ENCODE measurements around the gene GNB1. TPM values are rescaled to one million over a fixed set of nuclear protein-coding genes. Genes with fewer than 3 reads are reported as not detected.

The GNB1 gene
- 100 to 1,000 TPM; 347 to 360 TPM for total RNA-seq
- 100 to 1,000 TPM; 241 to 301 (median 264) TPM for polyA plus RNA-seq (ENCODE audit: insufficient read length in 6 of 6)
- long read RNA-seq, donor 1, transcript GNB1-201 (12 exons, 3,132 nt), result major isoform, 40 of 93 reads
- long read RNA-seq, donor 1, transcript GNB1-209 (11 exons, 3,145 nt), result minor isoform, 8 of 93 reads
- long read RNA-seq, donor 1, partial matches to known transcripts, result 43 of 93 reads
- long read RNA-seq, donor 1, other reads (novel, unspliced or antisense), result 0 of 93 reads
- long read RNA-seq, donor 2, transcript GNB1-201 (12 exons, 3,132 nt), result major isoform, 53 of 88 reads
- long read RNA-seq, donor 2, transcript GNB1-209 (11 exons, 3,145 nt), result minor isoform, 11 of 88 reads
- long read RNA-seq, donor 2, partial matches to known transcripts, result 22 of 88 reads
- long read RNA-seq, donor 2, other reads (novel, unspliced or antisense), result 0 of 88 reads
- long read RNA-seq, donor 3, transcript GNB1-201 (12 exons, 3,132 nt), result major isoform, 36 of 82 reads
- long read RNA-seq, donor 3, transcript GNB1-209 (11 exons, 3,145 nt), result minor isoform, 7 of 82 reads
- long read RNA-seq, donor 3, partial matches to known transcripts, result 38 of 82 reads
- long read RNA-seq, donor 3, other reads (novel, unspliced or antisense), result 0 of 82 reads
- long read RNA-seq, donor 4, partial matches to known transcripts, result 10 of 14 reads
- long read RNA-seq, donor 4, other reads (novel, unspliced or antisense), result 1 of 14 reads
- long read RNA-seq, donor 5, transcript GNB1-207 (3 exons, 708 nt), result minor isoform, 5 of 73 reads
- long read RNA-seq, donor 5, transcript GNB1-201 (12 exons, 3,132 nt), result major isoform, 24 of 73 reads
- long read RNA-seq, donor 5, partial matches to known transcripts, result 41 of 73 reads
- long read RNA-seq, donor 5, other reads (novel, unspliced or antisense), result 0 of 73 reads
- long read RNA-seq, donor 6, transcript GNB1-209 (11 exons, 3,145 nt), result minor isoform, 9 of 133 reads
- long read RNA-seq, donor 6, transcript GNB1-201 (12 exons, 3,132 nt), result major isoform, 27 of 133 reads
- long read RNA-seq, donor 6, partial matches to known transcripts, result 95 of 133 reads
- long read RNA-seq, donor 6, other reads (novel, unspliced or antisense), result 0 of 133 reads
- long read RNA-seq, donor 7, transcript GNB1-201 (12 exons, 3,132 nt), result major isoform, 18 of 66 reads
- long read RNA-seq, donor 7, partial matches to known transcripts, result 41 of 66 reads
- long read RNA-seq, donor 7, other reads (novel, unspliced or antisense), result 0 of 66 reads
- long read RNA-seq, donor 8, transcript GNB1-201 (12 exons, 3,132 nt), result major isoform, 36 of 119 reads
- long read RNA-seq, donor 8, transcript GNB1-209 (11 exons, 3,145 nt), result minor isoform, 8 of 119 reads
- long read RNA-seq, donor 8, partial matches to known transcripts, result 74 of 119 reads
- long read RNA-seq, donor 8, other reads (novel, unspliced or antisense), result 0 of 119 reads
- long read RNA-seq, donor 9, partial matches to known transcripts, result 0 of 2 reads
- long read RNA-seq, donor 9, other reads (novel, unspliced or antisense), result 0 of 2 reads
- long read RNA-seq, donor 10, transcript GNB1-201 (12 exons, 3,132 nt), result major isoform, 6 of 11 reads
- long read RNA-seq, donor 10, partial matches to known transcripts, result 1 of 11 reads
- long read RNA-seq, donor 10, other reads (novel, unspliced or antisense), result 4 of 11 reads
- long read RNA-seq, donor 11, transcript GNB1-207 (3 exons, 708 nt), result minor isoform, 6 of 229 reads
- long read RNA-seq, donor 11, transcript GNB1-201 (12 exons, 3,132 nt), result major isoform, 89 of 229 reads
- long read RNA-seq, donor 11, transcript GNB1-209 (11 exons, 3,145 nt), result minor isoform, 17 of 229 reads
- long read RNA-seq, donor 11, partial matches to known transcripts, result 112 of 229 reads
- long read RNA-seq, donor 11, other reads (novel, unspliced or antisense), result 5 of 229 reads
- long read RNA-seq, donor 12, transcript GNB1-201 (12 exons, 3,132 nt), result major isoform, 32 of 85 reads
- long read RNA-seq, donor 12, transcript GNB1-209 (11 exons, 3,145 nt), result minor isoform, 6 of 85 reads
- long read RNA-seq, donor 12, partial matches to known transcripts, result 46 of 85 reads
- long read RNA-seq, donor 12, other reads (novel, unspliced or antisense), result 0 of 85 reads

- DNase-seq, result peak; percentile 88 to 96 (median 94)
- no peaks in the 10 kb centered on the region for H3K36me3 ChIP-seq
- no peaks in the 10 kb centered on the region for H3K9me3 ChIP-seq
- peak within 1 kb of the TSS; percentile 87 to 97 for H3K27ac ChIP-seq
- peak within 1 kb of the TSS; percentile 75 to 93 for H3K4me3 ChIP-seq
- peaks cover 30 to 57% of the 10 kb centered on the region in 2 donors for H3K4me1 ChIP-seq
- intact Hi-C loops (cut with DNase I), result no loop called here
- TF ChIP-seq CTCF (IDR thresholded peaks at IDR 0.05), result no peak
- H3K27me3 ChIP-seq, result peaks cover 0 to 12% of the 10 kb centered on the region in 2 donors
- peak; percentile 82 for ATAC-seq
Measured at GRCh38 chr1:1890506-1891348, at the start of gene GNB1. TSS of gene GNB1 (minus strand) at chr1:1891087. CDS start at chr1:1825453, 65,634 bp downstream.

- Histone ChIP-seq H3K27ac (no peak overlapping the region), H3K36me3 (no peaks in the 10 kb centered on the region), H3K27me3 (peaks cover 0 to 30% of the 10 kb centered on the region in 2 donors), H3K4me1 (peaks cover 0 to 6% of the 10 kb centered on the region in 2 donors), H3K4me3 (no peak overlapping the region), H3K9me3 (no peaks in the 10 kb centered on the region)
- peak in 1 of 4 donors; percentile 46 for DNase-seq
- intact Hi-C loops (cut with DNase I), result loop anchor here in 1 of 2 donors (5.0 kb wide), 1 partner anchor 107 kb away; no protein-coding TSS in a partner anchor
- ATAC-seq, result no peak
- no peak for TF ChIP-seq CTCF (IDR thresholded peaks at IDR 0.05)
Measured at GRCh38 chr1:1940123-1940425, 49.2 kb upstream of the GNB1 start.

- intact Hi-C loops (cut with DNase I), result loop anchor here in 1 of 2 donors (5.0 kb wide), 1 partner anchor 108 kb away; no protein-coding TSS in a partner anchor
- DNase-seq, result peak in 1 of 4 donors; percentile 51
- TF ChIP-seq CTCF (IDR thresholded peaks at IDR 0.05), result no peak
Measured at GRCh38 chr1:1939296-1940122, 48.6 kb upstream of the GNB1 start.

More at GRCh38 chr1:1939296-1940122, 48.6 kb upstream of the GNB1 start:
- H3K4me3 ChIP-seq, result no peak overlapping the region
- H3K4me1 ChIP-seq, result peaks cover 0 to 6% of the 10 kb centered on the region in 2 donors
- no peaks in the 10 kb centered on the region for H3K9me3 ChIP-seq
- ATAC-seq, result no peak
- H3K27ac ChIP-seq, result no peak overlapping the region
- H3K36me3 ChIP-seq, result no peaks in the 10 kb centered on the region
- peaks cover 0 to 30% of the 10 kb centered on the region in 2 donors for H3K27me3 ChIP-seq
